Adrenal gland (tissue), 5 donors: Measurements from ENCODE around the gene SATB1.

Source experiments
- CTCF ChIP-seq, 6 experiments: fragments of 450-650 bp in 4 of 6; fragments of 200-600 bp in 2 of 6; sonication (generic) in 1 of 6; IDR thresholded peaks; 1 replicate in 5 of 6; 2 replicates in 1 of 6; pipeline versions ENCODE4 v1.5.1 to v1.8.0; 2016 to 2021; ENCODE audit warnings: antibody characterized with exemption in 6 of 6, mild to moderate bottlenecking in 2 of 6, moderate library complexity in 1 of 6
- POLR2A ChIP-seq, 2 donors: fragments of 450-650 bp; IDR thresholded peaks; one replicate each; pipeline ENCODE4 v1.6.1; 2017; ENCODE audit warnings: antibody characterized with exemption in 2 of 2, mild to moderate bottlenecking in 2 of 2, moderate library complexity in 1 of 2
- donor health status: DM: no; HTN: no; CAD: no.

DNA sequence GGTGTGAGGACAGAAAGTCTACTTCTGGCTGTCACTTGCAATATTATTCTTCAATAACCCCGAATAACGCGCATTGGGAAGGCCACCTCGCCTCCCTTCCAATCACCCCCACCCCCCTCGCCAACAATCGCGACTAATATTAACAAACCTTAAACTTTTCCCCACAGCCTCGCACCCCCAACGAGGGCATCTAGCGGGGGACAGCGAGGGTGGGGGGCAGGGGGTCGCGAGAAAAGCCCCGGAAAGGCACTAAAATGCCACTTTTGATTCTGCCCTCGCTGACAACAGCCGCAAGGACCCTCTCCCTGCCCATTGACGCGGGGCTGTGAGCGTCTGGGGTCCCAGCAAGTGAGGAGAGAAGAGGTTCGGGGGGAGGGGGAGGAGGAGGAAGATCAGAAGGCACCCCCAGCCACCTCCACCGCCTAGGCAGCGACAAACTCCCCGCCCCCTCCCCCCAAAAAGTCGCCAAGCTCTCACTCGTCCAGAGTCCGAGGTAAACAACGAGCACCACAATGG is 868 bp downstream of the SATB1 start:
- TF ChIP-seq CTCF (IDR thresholded peaks at IDR 0.05) (no peak), POLR2A (IDR thresholded peaks at IDR 0.05) (no peak)
